ENCODE measurements around the gene KDF1.

DNA sequence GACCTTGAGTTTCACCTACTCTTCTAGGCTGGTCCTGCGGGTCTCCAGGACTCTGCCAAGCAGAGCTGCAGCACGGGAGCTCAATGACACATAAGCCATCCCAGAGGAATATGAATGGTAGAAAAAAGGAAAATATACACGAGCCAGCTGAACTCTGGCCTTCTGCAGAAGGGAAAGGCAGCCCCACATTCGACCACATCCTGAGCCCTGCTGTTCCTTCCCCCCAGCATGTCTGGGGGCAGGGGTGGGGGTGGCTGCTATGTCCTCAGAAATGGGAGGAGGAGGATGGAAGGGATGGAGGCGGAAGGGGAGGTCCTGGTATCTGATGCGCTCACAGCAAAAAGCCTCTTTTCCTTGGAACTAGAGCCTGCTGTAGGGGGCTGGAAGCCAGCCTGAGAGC is 12.1 kb upstream of the KDF1 start:
- TF ChIP-seq, protein P1, sequence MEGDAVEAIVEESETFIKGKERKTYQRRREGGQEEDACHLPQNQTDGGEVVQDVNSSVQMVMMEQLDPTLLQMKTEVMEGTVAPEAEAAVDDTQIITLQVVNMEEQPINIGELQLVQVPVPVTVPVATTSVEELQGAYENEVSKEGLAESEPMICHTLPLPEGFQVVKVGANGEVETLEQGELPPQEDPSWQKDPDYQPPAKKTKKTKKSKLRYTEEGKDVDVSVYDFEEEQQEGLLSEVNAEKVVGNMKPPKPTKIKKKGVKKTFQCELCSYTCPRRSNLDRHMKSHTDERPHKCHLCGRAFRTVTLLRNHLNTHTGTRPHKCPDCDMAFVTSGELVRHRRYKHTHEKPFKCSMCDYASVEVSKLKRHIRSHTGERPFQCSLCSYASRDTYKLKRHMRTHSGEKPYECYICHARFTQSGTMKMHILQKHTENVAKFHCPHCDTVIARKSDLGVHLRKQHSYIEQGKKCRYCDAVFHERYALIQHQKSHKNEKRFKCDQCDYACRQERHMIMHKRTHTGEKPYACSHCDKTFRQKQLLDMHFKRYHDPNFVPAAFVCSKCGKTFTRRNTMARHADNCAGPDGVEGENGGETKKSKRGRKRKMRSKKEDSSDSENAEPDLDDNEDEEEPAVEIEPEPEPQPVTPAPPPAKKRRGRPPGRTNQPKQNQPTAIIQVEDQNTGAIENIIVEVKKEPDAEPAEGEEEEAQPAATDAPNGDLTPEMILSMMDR (conservative IDR thresholded peaks at IDR 0.05; ENCODE audit: low read depth in 2 of 2) = no peak
- TF ChIP-seq JUNB (IDR thresholded peaks at IDR 0.05; ENCODE audit: unreplicated experiment) = no peak
- TF ChIP-seq STAT1 (IDR thresholded peaks at IDR 0.05; ENCODE audit: unreplicated experiment) = no peak
- TF ChIP-seq, protein P2, sequence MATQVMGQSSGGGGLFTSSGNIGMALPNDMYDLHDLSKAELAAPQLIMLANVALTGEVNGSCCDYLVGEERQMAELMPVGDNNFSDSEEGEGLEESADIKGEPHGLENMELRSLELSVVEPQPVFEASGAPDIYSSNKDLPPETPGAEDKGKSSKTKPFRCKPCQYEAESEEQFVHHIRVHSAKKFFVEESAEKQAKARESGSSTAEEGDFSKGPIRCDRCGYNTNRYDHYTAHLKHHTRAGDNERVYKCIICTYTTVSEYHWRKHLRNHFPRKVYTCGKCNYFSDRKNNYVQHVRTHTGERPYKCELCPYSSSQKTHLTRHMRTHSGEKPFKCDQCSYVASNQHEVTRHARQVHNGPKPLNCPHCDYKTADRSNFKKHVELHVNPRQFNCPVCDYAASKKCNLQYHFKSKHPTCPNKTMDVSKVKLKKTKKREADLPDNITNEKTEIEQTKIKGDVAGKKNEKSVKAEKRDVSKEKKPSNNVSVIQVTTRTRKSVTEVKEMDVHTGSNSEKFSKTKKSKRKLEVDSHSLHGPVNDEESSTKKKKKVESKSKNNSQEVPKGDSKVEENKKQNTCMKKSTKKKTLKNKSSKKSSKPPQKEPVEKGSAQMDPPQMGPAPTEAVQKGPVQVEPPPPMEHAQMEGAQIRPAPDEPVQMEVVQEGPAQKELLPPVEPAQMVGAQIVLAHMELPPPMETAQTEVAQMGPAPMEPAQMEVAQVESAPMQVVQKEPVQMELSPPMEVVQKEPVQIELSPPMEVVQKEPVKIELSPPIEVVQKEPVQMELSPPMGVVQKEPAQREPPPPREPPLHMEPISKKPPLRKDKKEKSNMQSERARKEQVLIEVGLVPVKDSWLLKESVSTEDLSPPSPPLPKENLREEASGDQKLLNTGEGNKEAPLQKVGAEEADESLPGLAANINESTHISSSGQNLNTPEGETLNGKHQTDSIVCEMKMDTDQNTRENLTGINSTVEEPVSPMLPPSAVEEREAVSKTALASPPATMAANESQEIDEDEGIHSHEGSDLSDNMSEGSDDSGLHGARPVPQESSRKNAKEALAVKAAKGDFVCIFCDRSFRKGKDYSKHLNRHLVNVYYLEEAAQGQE (IDR thresholded peaks at IDR 0.05; ENCODE audit: unreplicated experiment) = no peak
- TF ChIP-seq CREB1 (CRISPR knock-in tag; IDR thresholded peaks at IDR 0.05; ENCODE audit: low read depth) = no peak
- TF ChIP-seq EZH2 (IDR thresholded peaks at IDR 0.05; ENCODE audit: low read depth, unreplicated experiment) = no peak
- no peak for TF ChIP-seq NANOG (IDR thresholded peaks at IDR 0.05; ENCODE audit: borderline replicate concordance)
- no peak for TF ChIP-seq EZH2phosphoT487 (IDR thresholded peaks at IDR 0.05; ENCODE audit: unreplicated experiment)
- no peak for TF ChIP-seq POLR2AphosphoS5 (IDR thresholded peaks at IDR 0.05; ENCODE audit: low read depth)
- no peak for TF ChIP-seq ZNF114 (CRISPR knock-in tag; IDR thresholded peaks at IDR 0.05)
- no peak for TF ChIP-seq ZNF331 (CRISPR knock-in tag; IDR thresholded peaks at IDR 0.05; ENCODE audit: low read depth)
- TF ChIP-seq, protein P3, sequence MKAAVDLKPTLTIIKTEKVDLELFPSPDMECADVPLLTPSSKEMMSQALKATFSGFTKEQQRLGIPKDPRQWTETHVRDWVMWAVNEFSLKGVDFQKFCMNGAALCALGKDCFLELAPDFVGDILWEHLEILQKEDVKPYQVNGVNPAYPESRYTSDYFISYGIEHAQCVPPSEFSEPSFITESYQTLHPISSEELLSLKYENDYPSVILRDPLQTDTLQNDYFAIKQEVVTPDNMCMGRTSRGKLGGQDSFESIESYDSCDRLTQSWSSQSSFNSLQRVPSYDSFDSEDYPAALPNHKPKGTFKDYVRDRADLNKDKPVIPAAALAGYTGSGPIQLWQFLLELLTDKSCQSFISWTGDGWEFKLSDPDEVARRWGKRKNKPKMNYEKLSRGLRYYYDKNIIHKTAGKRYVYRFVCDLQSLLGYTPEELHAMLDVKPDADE (IDR thresholded peaks at IDR 0.05) = no peak
- TF ChIP-seq, protein P4, sequence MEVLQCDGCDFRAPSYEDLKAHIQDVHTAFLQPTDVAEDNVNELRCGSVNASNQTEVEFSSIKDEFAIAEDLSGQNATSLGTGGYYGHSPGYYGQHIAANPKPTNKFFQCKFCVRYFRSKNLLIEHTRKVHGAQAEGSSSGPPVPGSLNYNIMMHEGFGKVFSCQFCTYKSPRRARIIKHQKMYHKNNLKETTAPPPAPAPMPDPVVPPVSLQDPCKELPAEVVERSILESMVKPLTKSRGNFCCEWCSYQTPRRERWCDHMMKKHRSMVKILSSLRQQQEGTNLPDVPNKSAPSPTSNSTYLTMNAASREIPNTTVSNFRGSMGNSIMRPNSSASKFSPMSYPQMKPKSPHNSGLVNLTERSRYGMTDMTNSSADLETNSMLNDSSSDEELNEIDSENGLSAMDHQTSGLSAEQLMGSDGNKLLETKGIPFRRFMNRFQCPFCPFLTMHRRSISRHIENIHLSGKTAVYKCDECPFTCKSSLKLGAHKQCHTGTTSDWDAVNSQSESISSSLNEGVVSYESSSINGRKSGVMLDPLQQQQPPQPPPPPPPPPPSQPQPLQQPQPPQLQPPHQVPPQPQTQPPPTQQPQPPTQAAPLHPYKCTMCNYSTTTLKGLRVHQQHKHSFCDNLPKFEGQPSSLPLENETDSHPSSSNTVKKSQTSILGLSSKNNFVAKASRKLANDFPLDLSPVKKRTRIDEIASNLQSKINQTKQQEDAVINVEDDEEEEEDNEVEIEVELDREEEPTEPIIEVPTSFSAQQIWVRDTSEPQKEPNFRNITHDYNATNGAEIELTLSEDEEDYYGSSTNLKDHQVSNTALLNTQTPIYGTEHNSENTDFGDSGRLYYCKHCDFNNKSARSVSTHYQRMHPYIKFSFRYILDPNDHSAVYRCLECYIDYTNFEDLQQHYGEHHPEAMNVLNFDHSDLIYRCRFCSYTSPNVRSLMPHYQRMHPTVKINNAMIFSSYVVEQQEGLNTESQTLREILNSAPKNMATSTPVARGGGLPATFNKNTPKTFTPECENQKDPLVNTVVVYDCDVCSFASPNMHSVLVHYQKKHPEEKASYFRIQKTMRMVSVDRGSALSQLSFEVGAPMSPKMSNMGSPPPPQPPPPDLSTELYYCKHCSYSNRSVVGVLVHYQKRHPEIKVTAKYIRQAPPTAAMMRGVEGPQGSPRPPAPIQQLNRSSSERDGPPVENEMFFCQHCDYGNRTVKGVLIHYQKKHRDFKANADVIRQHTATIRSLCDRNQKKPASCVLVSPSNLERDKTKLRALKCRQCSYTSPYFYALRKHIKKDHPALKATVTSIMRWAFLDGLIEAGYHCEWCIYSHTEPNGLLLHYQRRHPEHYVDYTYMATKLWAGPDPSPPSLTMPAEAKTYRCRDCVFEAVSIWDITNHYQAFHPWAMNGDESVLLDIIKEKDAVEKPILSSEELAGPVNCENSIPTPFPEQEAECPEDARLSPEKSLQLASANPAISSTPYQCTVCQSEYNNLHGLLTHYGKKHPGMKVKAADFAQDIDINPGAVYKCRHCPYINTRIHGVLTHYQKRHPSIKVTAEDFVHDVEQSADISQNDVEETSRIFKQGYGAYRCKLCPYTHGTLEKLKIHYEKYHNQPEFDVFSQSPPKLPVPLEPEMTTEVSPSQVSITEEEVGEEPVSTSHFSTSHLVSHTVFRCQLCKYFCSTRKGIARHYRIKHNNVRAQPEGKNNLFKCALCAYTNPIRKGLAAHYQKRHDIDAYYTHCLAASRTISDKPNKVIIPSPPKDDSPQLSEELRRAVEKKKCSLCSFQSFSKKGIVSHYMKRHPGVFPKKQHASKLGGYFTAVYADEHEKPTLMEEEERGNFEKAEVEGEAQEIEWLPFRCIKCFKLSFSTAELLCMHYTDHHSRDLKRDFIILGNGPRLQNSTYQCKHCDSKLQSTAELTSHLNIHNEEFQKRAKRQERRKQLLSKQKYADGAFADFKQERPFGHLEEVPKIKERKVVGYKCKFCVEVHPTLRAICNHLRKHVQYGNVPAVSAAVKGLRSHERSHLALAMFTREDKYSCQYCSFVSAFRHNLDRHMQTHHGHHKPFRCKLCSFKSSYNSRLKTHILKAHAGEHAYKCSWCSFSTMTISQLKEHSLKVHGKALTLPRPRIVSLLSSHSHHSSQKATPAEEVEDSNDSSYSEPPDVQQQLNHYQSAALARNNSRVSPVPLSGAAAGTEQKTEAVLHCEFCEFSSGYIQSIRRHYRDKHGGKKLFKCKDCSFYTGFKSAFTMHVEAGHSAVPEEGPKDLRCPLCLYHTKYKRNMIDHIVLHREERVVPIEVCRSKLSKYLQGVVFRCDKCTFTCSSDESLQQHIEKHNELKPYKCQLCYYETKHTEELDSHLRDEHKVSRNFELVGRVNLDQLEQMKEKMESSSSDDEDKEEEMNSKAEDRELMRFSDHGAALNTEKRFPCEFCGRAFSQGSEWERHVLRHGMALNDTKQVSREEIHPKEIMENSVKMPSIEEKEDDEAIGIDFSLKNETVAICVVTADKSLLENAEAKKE (CRISPR knock-in tag; IDR thresholded peaks at IDR 0.05) = no peak
